ENCODE data around the gene CCDC85C.

DNA sequence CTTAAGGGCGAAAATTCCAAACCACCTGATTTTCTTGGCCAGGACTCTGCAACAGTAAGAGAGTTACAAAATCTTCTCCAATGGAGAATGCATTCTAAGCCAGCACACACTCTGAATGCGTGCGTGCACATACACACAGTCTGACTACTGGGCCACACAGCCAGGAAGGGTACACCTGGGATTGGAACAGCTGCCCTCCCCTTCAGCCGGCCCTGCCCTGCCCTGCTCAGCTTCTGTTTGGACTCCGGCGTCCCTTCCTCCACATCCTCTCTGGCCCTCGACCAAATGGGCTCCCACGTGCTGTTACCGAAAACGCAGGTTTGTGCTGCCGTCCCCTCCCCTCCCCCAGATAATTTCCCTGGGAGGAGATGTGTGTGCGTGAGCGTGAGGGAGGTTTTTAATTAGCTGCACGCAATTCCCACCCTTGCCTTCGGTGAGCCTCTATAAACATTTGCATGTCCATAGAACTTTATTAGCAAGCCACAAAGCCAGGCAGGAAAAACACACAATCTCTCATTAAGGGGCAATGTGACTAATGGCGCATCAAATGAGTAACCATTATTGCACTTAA lies 79.8 kb downstream of the CCDC85C start:
- TF ChIP-seq POLR2AphosphoS5 (IDR thresholded peaks at IDR 0.05; ENCODE audit: low read depth, low read length) (no peak), TAF1 (IDR thresholded peaks at IDR 0.05; ENCODE audit: low read depth, low read length) (no peak), SPI1 (IDR thresholded peaks at IDR 0.05; ENCODE audit: low read depth, low read length) (no peak), POLR2A (IDR thresholded peaks at IDR 0.05; ENCODE audit: low read depth, low read length) (no peak), PAX5 (IDR thresholded peaks at IDR 0.05; ENCODE audit: insufficient read depth, low read length, severe bottlenecking) (no peak)

All from GM12891 (cell line).